GM12878 (cell line): ENCODE measurements around the gene POMT2. TPM values are rescaled to one million over a fixed set of nuclear protein-coding genes. Genes with fewer than 3 reads are reported as not detected.

Experiments used
- ATAC-seq: fragments of 200-7000 bp; cut with Tn5 transposase; 3 replicates; pipeline ENCODE4 v1.9.1; 2020; ENCODE audit warnings: mild to moderate bottlenecking, moderate library complexity
- BruUV-seq: library from RNA; stranded (reverse); fragments of 400-500 nt; replicated peaks from 2 replicates; lab custom pipeline; 2021; lab: Mats Ljungman, UMichigan
- CTCF ChIA-PET: fragments of 300-600 bp; sonication (Branson Sonifier 250); formaldehyde crosslinking; extraction: SDS; loops from one replicate; lab custom pipeline; 2021; ENCODE audit warnings: inconsistent platforms; lab: Yijun Ruan, JAX
- POLR2A ChIA-PET: fragments of 350-600 bp; formaldehyde crosslinking; extraction: SDS; loops from one replicate; lab custom pipeline; 2021; ENCODE audit warnings: inconsistent platforms; lab: Charles Lee
- RAD21 ChIA-PET: fragments of 300-600 bp; sonication (Branson Sonifier 250); formaldehyde crosslinking; loops from one replicate; lab custom pipeline; 2023; ENCODE audit warnings: antibody characterized with exemption; ENCODE audit not compliant: unreplicated experiment; lab: Charles Lee
- SMC1A ChIA-PET: fragments of 300-600 bp; sonication (Branson Sonifier 250); formaldehyde crosslinking; loops from one replicate; lab custom pipeline; 2023; ENCODE audit not compliant: unreplicated experiment, uncharacterized antibody; lab: Charles Lee
- DNase-seq: peaks from one replicate; pipeline ENCODE4 v3.0.0-alpha.2; 2011; ENCODE audit warnings: low read depth, low spot score
- FAIRE-seq: peaks from 3 replicates; lab custom pipeline; 2011; peaks lifted over from hg19 to GRCh38; lab: Jason Lieb, UNC
- H2AFZ ChIP-seq: 2 replicates; pipeline ENCODE4 v1.6.0; 2011; ENCODE audit warnings: low read depth, low read length, control low read depth; ENCODE audit not compliant: control insufficient read depth
- H3K27ac ChIP-seq: 2 replicates; pipeline ENCODE4 v1.5.1; 2011; ENCODE audit warnings: control low read depth; ENCODE audit not compliant: control insufficient read depth, insufficient read depth
- H3K27me3 ChIP-seq, 2 experiments: replicated peaks in 1 of 2; 2 replicates each; pipeline versions ENCODE4 v1.6.0 to v1.6.1; 2011; ENCODE audit warnings: low read length in 1 of 2; ENCODE audit not compliant: control insufficient read depth in 2 of 2, insufficient read depth in 2 of 2
- H3K36me3 ChIP-seq, 2 experiments: 2 replicates each; pipeline ENCODE4 v1.5.1; 2011; ENCODE audit warnings: low read length in 1 of 2; ENCODE audit not compliant: control insufficient read depth in 2 of 2, insufficient read depth in 2 of 2
- H3K4me1 ChIP-seq: 2 replicates; pipeline ENCODE4 v1.6.1; 2011; ENCODE audit warnings: mild to moderate bottlenecking, low read length, moderate library complexity, mixed read lengths; ENCODE audit not compliant: control insufficient read depth, insufficient read depth
- H3K4me2 ChIP-seq: 2 replicates; pipeline ENCODE4 v1.6.0; 2011; ENCODE audit warnings: control low read depth; ENCODE audit not compliant: control insufficient read depth, insufficient read depth
- H3K4me3 ChIP-seq: fragments of 200-600 bp; sonication (generic); 2 replicates; pipeline ENCODE4 v1.5.1; 2016
- H3K79me2 ChIP-seq: 2 replicates; pipeline ENCODE4 v1.6.0; 2011; ENCODE audit warnings: low read length; ENCODE audit not compliant: control insufficient read depth, insufficient read depth
- H3K9ac ChIP-seq: 2 replicates; pipeline ENCODE4 v1.8.0; 2011; ENCODE audit warnings: low read length, control low read depth, mixed read lengths; ENCODE audit not compliant: control insufficient read depth, insufficient read depth
- H3K9me3 ChIP-seq: replicated peaks from 3 replicates; pipeline ENCODE4 v1.5.1; 2011; ENCODE audit warnings: mild to moderate bottlenecking, low read length; ENCODE audit not compliant: control insufficient read depth, insufficient read depth
- H4K20me1 ChIP-seq: 2 replicates; pipeline ENCODE4 v1.6.0; 2011; ENCODE audit not compliant: control insufficient read depth, insufficient read depth
- CBX5 ChIP-seq: sonication (generic); IDR thresholded peaks from 2 replicates; pipeline ENCODE4 v1.6.1; 2016; ENCODE audit warnings: low read depth, moderate library complexity, mild to moderate bottlenecking, inconsistent platforms
- CEBPB ChIP-seq, 2 experiments: fragments of 150-350 bp in 1 of 2; IDR thresholded peaks; 2 replicates each; pipeline ENCODE4 v1.6.1; 2012 to 2014; ENCODE audit warnings: low read depth in 2 of 2, low read length in 2 of 2, borderline replicate concordance in 1 of 2, inconsistent platforms in 1 of 2
- EP300 ChIP-seq, 2 experiments: fragments of 150-350 bp in 1 of 2; IDR thresholded peaks; 2 replicates each; pipeline ENCODE4 v1.6.1; 2011 to 2012; ENCODE audit warnings: low read depth in 2 of 2, low read length in 2 of 2, borderline replicate concordance in 1 of 2, improper control_type of control experiment in 1 of 2, inconsistent platforms in 1 of 2; ENCODE audit not compliant: control insufficient read depth in 1 of 2
- MAX ChIP-seq: IDR thresholded peaks from 2 replicates; pipeline ENCODE4 v1.6.1; 2012; ENCODE audit warnings: low read depth, low read length, improper control_type of control experiment
- MYC ChIP-seq: IDR thresholded peaks from 2 replicates; pipeline ENCODE4 v1.6.1; 2011; ENCODE audit warnings: mild to moderate bottlenecking, low read length, moderate library complexity, inconsistent platforms; ENCODE audit not compliant: insufficient read depth, insufficient replicate concordance, insufficient read length, severe bottlenecking
- TBL1XR1 ChIP-seq: IDR thresholded peaks from 2 replicates; pipeline ENCODE4 v1.6.1; 2012; ENCODE audit warnings: low read depth, low read length, improper control_type of control experiment
- TCF3 ChIP-seq: IDR thresholded peaks from 2 replicates; pipeline ENCODE4 v1.6.1; 2012; ENCODE audit warnings: low read depth, mild to moderate bottlenecking, low read length, borderline replicate concordance; ENCODE audit not compliant: insufficient read depth
- WRNIP1 ChIP-seq: IDR thresholded peaks from 2 replicates; pipeline ENCODE4 v1.6.1; 2011; ENCODE audit warnings: low read depth, low read length, improper control_type of control experiment, borderline replicate concordance
- ZZZ3 ChIP-seq: IDR thresholded peaks from 2 replicates; pipeline ENCODE4 v1.6.1; 2011; ENCODE audit warnings: low read depth; ENCODE audit not compliant: control insufficient read depth, insufficient read length
- WGBS: methylation state at CpG from one replicate; pipeline ENCODE4 v1.1.6; 2016; ENCODE audit warnings: low lambda C conversion rate; ENCODE audit not compliant: insufficient replicate concordance, insufficient coverage; ENCODE audit errors: missing lambda C conversion rate; 5-methylcytosine and 5-hydroxymethylcytosine counted together
- in situ Hi-C: fragments of 300-500 bp; cut with MboI; formaldehyde crosslinking; loops from 9 replicates; pipeline ENCODE4 v1.14.3; 2018; ENCODE audit warnings: mixed read lengths
- intact Hi-C: fragments of 100-400 bp; cut with micrococcal nuclease; formaldehyde crosslinking; loops from one replicate; pipeline ENCODE4 v1.14.2; 2022; ENCODE audit not compliant: unreplicated experiment
- polyA plus RNA-seq, 11 experiments: library from polyadenylated mRNA; depleted of rRNA in 4 of 11; unstranded in 6 of 11; stranded (reverse) in 5 of 11; fragments of >200 nt; fragmentation: Nextera tagmentation in 4 of 11; fragmentation: Illumina TruSeq in 1 of 11; extraction: Ambion mirVana in 4 of 11; extraction: Trizol in 1 of 11; gene quantifications; 1 replicate in 1 of 11; 2 replicates in 10 of 11; pipeline versions ENCODE4 v1.2.1 to v1.2.3, GENCODE V29; 2011 to 2016; ENCODE audit warnings: inconsistent platforms in 2 of 11, missing spikeins in 2 of 11, low read depth in 1 of 11
- total RNA-seq, 4 experiments: library from RNA; depleted of rRNA in 3 of 4; stranded (reverse); fragments of >200 nt in 3 of 4; fragmentation: Illumina TruSeq in 1 of 4; extraction: Trizol in 1 of 4; gene quantifications; 2 replicates each; pipeline versions ENCODE4 v1.2.1 to v1.2.3, GENCODE V29; 2013 to 2021

Gene POMT2
- total and polyA plus RNA-seq, 10 of the 15 experiments (the other 5 are each of a cell fraction or from before 2014, with no cell fraction given), result 0.23 to 13.9 (median 6.5) TPM

- no peaks in the 10 kb centered on the region for H3K79me2 ChIP-seq
- intact Hi-C loops (no loop called here), in situ Hi-C loops (no loop called here)
- 41% methylated on average over 5 of the region's 5 CpGs for WGBS
- no peak overlapping the region for H3K4me3 ChIP-seq
- H2AFZ ChIP-seq, result no peak overlapping the region
- no peak overlapping the region for H3K9ac ChIP-seq
- DNase-seq (no peak), FAIRE-seq (no peak), ATAC-seq (no peak)
- H3K27ac ChIP-seq, result no peak overlapping the region
- H4K20me1 ChIP-seq, result no peaks in the 10 kb centered on the region
- H3K4me2 ChIP-seq, result no peak overlapping the region
- H3K27me3 ChIP-seq, result peaks cover 0 to 5% of the 10 kb centered on the region in 2 experiments; a peak in 3 of 4 replicates
- H3K9me3 ChIP-seq, result no peaks in the 10 kb centered on the region
- POLR2A ChIA-PET, result no interaction called here
- RAD21 ChIA-PET, result no interaction called here
- H3K36me3 ChIP-seq, result no peaks in the 10 kb centered on the region
- no peak for TF ChIP-seq MYC
- no peak for TF ChIP-seq TBL1XR1
- CTCF ChIA-PET, result no interaction called here
- SMC1A ChIA-PET, result no interaction called here
- no peaks in the 10 kb centered on the region for H3K4me1 ChIP-seq
- no TSS peak for BruUV-seq
Observed at GRCh38 chr14:77258566-77258965, 62.1 kb downstream of the POMT2 start.

- Histone ChIP-seq H3K9ac (no peak overlapping the region), H3K27me3 (peaks cover 0 to under 1% of the 10 kb centered on the region in 2 experiments; a peak in 3 of 4 replicates), H3K4me3 (no peak overlapping the region), H3K36me3 (no peaks in the 10 kb centered on the region), H3K4me2 (no peak overlapping the region), H3K27ac (no peak overlapping the region), H3K4me1 (no peaks in the 10 kb centered on the region), H3K79me2 (no peaks in the 10 kb centered on the region), H4K20me1 (no peaks in the 10 kb centered on the region), H3K9me3 (no peaks in the 10 kb centered on the region), H2AFZ (no peak overlapping the region)
- no TSS peak for BruUV-seq
- WGBS, result 43% methylated on average over 10 of the region's 10 CpGs
- ChIA-PET SMC1A (no interaction called here), RAD21 (no interaction called here), POLR2A (no interaction called here), CTCF (no interaction called here)
- ATAC-seq (no peak), FAIRE-seq (no peak), DNase-seq (no peak)
- TF ChIP-seq CBX5, result no peak
- no peak for TF ChIP-seq ZZZ3
- TF ChIP-seq WRNIP1, result no peak
- no peak for TF ChIP-seq EP300 (IDR thresholded peaks at IDR 0.05; ENCODE audit: borderline replicate concordance in 1 of 2, control insufficient read depth in 1 of 2, low read depth in 2 of 2, low read length in 2 of 2)
- no peak for TF ChIP-seq TCF3
- no peak for TF ChIP-seq CEBPB (IDR thresholded peaks at IDR 0.05; ENCODE audit: borderline replicate concordance in 1 of 2, low read depth in 2 of 2, low read length in 2 of 2)
- TF ChIP-seq MAX, result no peak
- intact Hi-C loops (no loop called here), in situ Hi-C loops (no loop called here)
Observed at GRCh38 chr14:77257700-77258099, 63.0 kb downstream of the POMT2 start.
